Neural progenitor cell (in vitro differentiated cells): ENCODE measurements around the gene HSD11B1. TPM values are rescaled to one million over a fixed set of nuclear protein-coding genes. Genes with fewer than 3 reads are reported as not detected.

ENCODE experiments used
- DNase-seq: peaks from one replicate; pipeline ENCODE4 v3.0.0-alpha.2; 2016; ENCODE audit warnings: low spot score
- H2AFZ ChIP-seq: fragments of 200-600 bp; sonication (generic); replicated peaks from 2 replicates; pipeline ENCODE4 v1.6.1; 2016; ENCODE audit warnings: antibody characterized with exemption
- H3F3A ChIP-seq: fragments of 200-600 bp; sonication (generic); 2 replicates; pipeline ENCODE4 v1.6.1; 2016; ENCODE audit warnings: antibody characterized with exemption, low read depth
- H3K27ac ChIP-seq: fragments of 200-600 bp; sonication (generic); 2 replicates; pipeline ENCODE4 v1.5.1; 2016; ENCODE audit warnings: mild to moderate bottlenecking
- H3K27me3 ChIP-seq: fragments of 200-600 bp; sonication (generic); 2 replicates; pipeline ENCODE4 v1.6.1; 2016; ENCODE audit warnings: mild to moderate bottlenecking, moderate library complexity
- H3K36me3 ChIP-seq: fragments of 200-600 bp; sonication (generic); 2 replicates; pipeline ENCODE4 v1.5.1; 2016
- H3K4me1 ChIP-seq: fragments of 200-600 bp; sonication (generic); 2 replicates; pipeline ENCODE4 v1.6.1; 2016; ENCODE audit warnings: mixed run types
- H3K4me2 ChIP-seq: fragments of 200-600 bp; sonication (generic); 2 replicates; pipeline ENCODE4 v1.6.1; 2016
- H3K4me3 ChIP-seq: fragments of 200-600 bp; sonication (generic); 2 replicates; pipeline ENCODE4 v1.5.1; 2016
- H3K79me2 ChIP-seq: fragments of 200-600 bp; sonication (generic); 2 replicates; pipeline ENCODE4 v1.6.1; 2016; ENCODE audit warnings: low read depth
- H3K9ac ChIP-seq: fragments of 200-600 bp; sonication (generic); 2 replicates; pipeline ENCODE4 v1.6.1; 2016
- H3K9me3 ChIP-seq: fragments of 200-600 bp; sonication (generic); 2 replicates; pipeline ENCODE4 v1.5.1; 2016; ENCODE audit warnings: low read depth
- H4K20me1 ChIP-seq: fragments of 200-600 bp; sonication (generic); 2 replicates; pipeline ENCODE4 v1.6.1; 2016; ENCODE audit warnings: low read depth
- H3K27ac Mint-ChIP-seq: 3 replicates; pipeline ENCODE4 v1.8.0; 2021; ENCODE audit warnings: mixed read lengths
- H3K27me3 Mint-ChIP-seq: 2 replicates; pipeline ENCODE4 v1.8.0; 2022; ENCODE audit warnings: low read depth, mild to moderate bottlenecking, inconsistent platforms, moderate library complexity, mixed read lengths; ENCODE audit not compliant: insufficient read depth
- H3K36me3 Mint-ChIP-seq: 3 replicates; pipeline ENCODE4 v1.8.0; 2021; ENCODE audit warnings: mixed read lengths
- H3K4me1 Mint-ChIP-seq: 3 replicates; pipeline ENCODE4 v1.8.0; 2021; ENCODE audit warnings: mixed read lengths
- H3K4me3 Mint-ChIP-seq: 3 replicates; pipeline ENCODE4 v1.8.0; 2021; ENCODE audit warnings: mild to moderate bottlenecking, moderate library complexity, mixed read lengths
- H3K9me3 Mint-ChIP-seq: 3 replicates; pipeline ENCODE4 v1.8.0; 2020; ENCODE audit warnings: mixed read lengths
- CTCF ChIP-seq: fragments of 200-600 bp; sonication (generic); IDR thresholded peaks from 2 replicates; pipeline ENCODE4 v1.5.1; 2017; ENCODE audit warnings: antibody characterized with exemption, mild to moderate bottlenecking
- EZH2 ChIP-seq: fragments of 200-600 bp; sonication (generic); IDR thresholded peaks from 2 replicates; pipeline ENCODE4 v1.6.1; 2017; ENCODE audit warnings: antibody characterized with exemption, mild to moderate bottlenecking, moderate library complexity
- EZH2phosphoT487 ChIP-seq: fragments of 200-600 bp; sonication (generic); IDR thresholded peaks from 2 replicates; pipeline ENCODE4 v1.6.1; 2017; ENCODE audit warnings: antibody characterized with exemption
- total RNA-seq: library from RNA; depleted of rRNA; stranded (reverse); fragments of >200 nt; gene quantifications from 2 replicates; pipeline ENCODE4 v1.2.3, GENCODE V29; 2015; ENCODE audit warnings: low replicate concordance

The HSD11B1 gene
- total RNA-seq, 1 donor from 2014 or later = not detected

- Histone ChIP-seq H3K4me1 (no peaks in the 10 kb centered on the region), H3K27me3 (peaks cover 2% of the 10 kb centered on the region), H4K20me1 (no peaks in the 10 kb centered on the region), H3K9ac (no peak overlapping the region), H3K9me3 (no peaks in the 10 kb centered on the region), H3K4me3 (no peak overlapping the region), H2AFZ (no peak overlapping the region), H3K36me3 (no peaks in the 10 kb centered on the region), H3F3A (no peaks in the 10 kb centered on the region), H3K79me2 (no peaks in the 10 kb centered on the region), H3K27ac (no peak overlapping the region), H3K4me2 (no peak overlapping the region)
- TF ChIP-seq CTCF = no peak
- no peak for TF ChIP-seq EZH2phosphoT487
- no peak for TF ChIP-seq EZH2
- no peak for DNase-seq
- no peak overlapping the region for H3K4me3 Mint-ChIP-seq
- H3K36me3 Mint-ChIP-seq = no peaks in the 10 kb centered on the region
- H3K9me3 Mint-ChIP-seq = no peaks in the 10 kb centered on the region
- peaks cover 4% of the 10 kb centered on the region for H3K27me3 Mint-ChIP-seq
- H3K4me1 Mint-ChIP-seq = no peaks in the 10 kb centered on the region
- no peak overlapping the region for H3K27ac Mint-ChIP-seq
These were observed 6.2 kb downstream of the HSD11B1 start for GRCh38 chr1:209710847-209711246.

GRCh38 chr1:209714338-209714737, 9.7 kb downstream of the HSD11B1 start:
- Histone ChIP-seq H2AFZ (no peak overlapping the region), H3K27ac (no peak overlapping the region), H3K4me1 (no peaks in the 10 kb centered on the region), H3K4me2 (no peak overlapping the region), H3K36me3 (no peaks in the 10 kb centered on the region), H3K4me3 (no peak overlapping the region), H3K79me2 (no peaks in the 10 kb centered on the region), H3K27me3 (peaks cover 18% of the 10 kb centered on the region), H3K9me3 (no peaks in the 10 kb centered on the region), H3K9ac (no peak overlapping the region), H4K20me1 (no peaks in the 10 kb centered on the region), H3F3A (no peaks in the 10 kb centered on the region)
- Mint-ChIP-seq H3K4me1 (no peaks in the 10 kb centered on the region), H3K36me3 (no peaks in the 10 kb centered on the region), H3K27ac (no peak overlapping the region), H3K4me3 (no peak overlapping the region), H3K9me3 (no peaks in the 10 kb centered on the region), H3K27me3 (no peaks in the 10 kb centered on the region)
- no peak for DNase-seq
- TF ChIP-seq EZH2 = no peak
- TF ChIP-seq EZH2phosphoT487 = no peak
- no peak for TF ChIP-seq CTCF

- Histone ChIP-seq H3K36me3 (no peaks in the 10 kb centered on the region), H3K9me3 (no peaks in the 10 kb centered on the region), H3K79me2 (no peaks in the 10 kb centered on the region), H3K4me2 (no peak overlapping the region), H3K27ac (no peak overlapping the region), H3K9ac (no peak overlapping the region), H3F3A (no peaks in the 10 kb centered on the region), H4K20me1 (no peaks in the 10 kb centered on the region), H3K27me3 (peaks cover 18% of the 10 kb centered on the region), H2AFZ (no peak overlapping the region), H3K4me3 (no peak overlapping the region), H3K4me1 (no peaks in the 10 kb centered on the region)
- Mint-ChIP-seq H3K9me3 (no peaks in the 10 kb centered on the region), H3K27me3 (no peaks in the 10 kb centered on the region), H3K27ac (no peak overlapping the region), H3K4me3 (no peak overlapping the region), H3K36me3 (no peaks in the 10 kb centered on the region), H3K4me1 (no peaks in the 10 kb centered on the region)
- no peak for DNase-seq
- TF ChIP-seq EZH2 = no peak
- TF ChIP-seq CTCF = no peak
- no peak for TF ChIP-seq EZH2phosphoT487
These were observed 10.7 kb downstream of the HSD11B1 start for GRCh38 chr1:209715314-209715713.
